H9 (cell line): ENCODE measurements around the gene WDR48. TPM values are rescaled to one million over a fixed set of nuclear protein-coding genes. Genes with fewer than 3 reads are reported as not detected.

ENCODE experiments used
- DNase-seq: peaks from one replicate; pipeline ENCODE4 v3.0.0-alpha.2; 2017
- H2AFZ ChIP-seq: one replicate; pipeline ENCODE4 v1.6.1; 2013; ENCODE audit warnings: mild to moderate bottlenecking, low read length, control low read depth, moderate library complexity
- H2AK5ac ChIP-seq: 2 replicates; pipeline ENCODE4 v1.6.1; 2013; ENCODE audit warnings: low read length, control low read depth, mixed read lengths; ENCODE audit not compliant: insufficient read length
- H2BK120ac ChIP-seq: one replicate; pipeline ENCODE4 v1.6.1; 2013; ENCODE audit warnings: low read depth, mild to moderate bottlenecking, low read length, control low read depth, inconsistent platforms; ENCODE audit not compliant: poor library complexity, severe bottlenecking
- H2BK12ac ChIP-seq: 2 replicates; pipeline ENCODE4 v1.6.1; 2013; ENCODE audit warnings: low read length, control low read depth, mixed read lengths, low read depth; ENCODE audit not compliant: insufficient read length
- H2BK15ac ChIP-seq: 2 replicates; pipeline ENCODE4 v1.6.1; 2013; ENCODE audit warnings: low read depth, low read length, control low read depth
- H2BK20ac ChIP-seq: one replicate; pipeline ENCODE4 v1.6.1; 2013; ENCODE audit warnings: low read depth, mild to moderate bottlenecking, low read length, control low read depth, inconsistent platforms; ENCODE audit not compliant: poor library complexity, severe bottlenecking
- H2BK5ac ChIP-seq: 2 replicates; pipeline ENCODE4 v1.6.1; 2013; ENCODE audit warnings: low read length, control low read depth, mixed read lengths; ENCODE audit not compliant: insufficient read length
- H3K14ac ChIP-seq: 2 replicates; pipeline ENCODE4 v1.6.1; 2013; ENCODE audit warnings: low read length, control low read depth; ENCODE audit not compliant: insufficient read depth
- H3K18ac ChIP-seq: 2 replicates; pipeline ENCODE4 v1.6.1; 2013; ENCODE audit warnings: low read depth, mild to moderate bottlenecking, mixed read lengths, low read length, control low read depth; ENCODE audit not compliant: insufficient read length
- H3K23ac ChIP-seq: 2 replicates; pipeline ENCODE4 v1.6.1; 2013; ENCODE audit warnings: low read length, control low read depth, mixed read lengths, low read depth; ENCODE audit not compliant: insufficient read length
- H3K23me2 ChIP-seq: 2 replicates; pipeline ENCODE4 v1.6.1; 2013; ENCODE audit warnings: low read depth, mild to moderate bottlenecking, mixed read lengths, low read length, control low read depth; ENCODE audit not compliant: insufficient read length, poor library complexity, severe bottlenecking
- H3K27ac ChIP-seq: 2 replicates; pipeline ENCODE4 v1.5.1; 2013; ENCODE audit warnings: low read length, control low read depth, mixed read lengths, low read depth; ENCODE audit not compliant: insufficient read length
- H3K27me3 ChIP-seq: 2 replicates; pipeline ENCODE4 v1.6.1; 2013; ENCODE audit warnings: low read length, control low read depth, inconsistent platforms; ENCODE audit not compliant: insufficient read depth
- H3K4ac ChIP-seq: 2 replicates; pipeline ENCODE4 v1.6.1; 2013; ENCODE audit warnings: low read depth, mild to moderate bottlenecking, control low read depth, inconsistent platforms, low read length, moderate library complexity
- H3K4me1 ChIP-seq: 2 replicates; pipeline ENCODE4 v1.6.1; 2013; ENCODE audit warnings: low read length, control low read depth, inconsistent platforms; ENCODE audit not compliant: insufficient read depth
- H3K4me2 ChIP-seq: 2 replicates; pipeline ENCODE4 v1.6.1; 2013; ENCODE audit warnings: low read length, control low read depth, mixed read lengths; ENCODE audit not compliant: insufficient read length, insufficient read depth
- H3K56ac ChIP-seq: 2 replicates; pipeline ENCODE4 v1.6.1; 2013; ENCODE audit warnings: low read depth, mild to moderate bottlenecking, mixed read lengths, low read length, control low read depth; ENCODE audit not compliant: insufficient read length
- H3K79me1 ChIP-seq: 2 replicates; pipeline ENCODE4 v1.6.1; 2013; ENCODE audit warnings: low read depth, mild to moderate bottlenecking, moderate library complexity, low read length, control low read depth, inconsistent platforms; ENCODE audit not compliant: insufficient read depth, poor library complexity, severe bottlenecking
- H3K79me2 ChIP-seq: 2 replicates; pipeline ENCODE4 v1.6.1; 2013; ENCODE audit warnings: low read length, control low read depth, inconsistent platforms; ENCODE audit not compliant: insufficient read depth
- H3K9ac ChIP-seq: 2 replicates; pipeline ENCODE4 v1.6.1; 2013; ENCODE audit warnings: low read length, control low read depth, mixed read lengths; ENCODE audit not compliant: insufficient read length; ENCODE audit errors: extremely low read depth
- H3K9me3 ChIP-seq: one replicate; pipeline ENCODE4 v1.6.1; 2013; ENCODE audit warnings: low read depth, low read length, inconsistent platforms; ENCODE audit not compliant: control insufficient read depth
- H3T11ph ChIP-seq: one replicate; pipeline ENCODE4 v1.6.1; 2013; ENCODE audit warnings: mild to moderate bottlenecking, low read length, control low read depth, inconsistent platforms
- H4K20me1 ChIP-seq: one replicate; pipeline ENCODE4 v1.6.1; 2013; ENCODE audit not compliant: control insufficient read depth, insufficient read length, insufficient read depth
- H4K5ac ChIP-seq: 2 replicates; pipeline ENCODE4 v1.6.1; 2013; ENCODE audit warnings: low read depth, mild to moderate bottlenecking, mixed read lengths, low read length, control low read depth; ENCODE audit not compliant: insufficient read length
- H4K8ac ChIP-seq: replicated peaks from 2 replicates; pipeline ENCODE4 v1.6.1; 2013; ENCODE audit warnings: low read length, control low read depth, mixed read lengths, low read depth; ENCODE audit not compliant: insufficient read length
- H4K91ac ChIP-seq: 2 replicates; pipeline ENCODE4 v1.6.1; 2013; ENCODE audit warnings: low read depth, mild to moderate bottlenecking, moderate library complexity, mixed read lengths, low read length, control low read depth; ENCODE audit not compliant: insufficient read length
- H3K27ac Mint-ChIP-seq, 3 experiments: 2 replicates in 2 of 3; 3 replicates in 1 of 3; pipeline ENCODE4 v1.8.0; 2020 to 2021; ENCODE audit warnings: mixed read lengths in 3 of 3, mild to moderate bottlenecking in 1 of 3, moderate library complexity in 1 of 3
- H3K27me3 Mint-ChIP-seq: 2 replicates; pipeline ENCODE4 v1.8.0; 2021; ENCODE audit warnings: low read depth, mild to moderate bottlenecking, moderate library complexity, mixed read lengths
- H3K36me3 Mint-ChIP-seq, 3 experiments: 2 replicates in 2 of 3; 3 replicates in 1 of 3; pipeline ENCODE4 v1.8.0; 2020 to 2021; ENCODE audit warnings: low read depth in 3 of 3, mixed read lengths in 3 of 3; ENCODE audit not compliant: insufficient read depth in 1 of 3
- H3K4me1 Mint-ChIP-seq, 2 experiments: 2 replicates each; pipeline ENCODE4 v1.8.0; 2020; ENCODE audit warnings: mixed read lengths in 2 of 2
- H3K4me3 Mint-ChIP-seq, 2 experiments: 2 replicates in 1 of 2; 3 replicates in 1 of 2; pipeline ENCODE4 v1.8.0; 2020 to 2021; ENCODE audit warnings: mild to moderate bottlenecking in 2 of 2, mixed read lengths in 2 of 2, moderate library complexity in 1 of 2
- H3K9me3 Mint-ChIP-seq, 2 experiments: 2 replicates in 1 of 2; 3 replicates in 1 of 2; pipeline ENCODE4 v1.8.0; 2020; ENCODE audit warnings: mild to moderate bottlenecking in 2 of 2, mixed read lengths in 2 of 2, moderate library complexity in 1 of 2
- CTCF ChIP-seq: fragments of 200-600 bp; sonication (generic); conservative IDR thresholded peaks from 3 replicates; pipeline ENCODE4 v1.8.0; 2021; ENCODE audit warnings: antibody characterized with exemption, mild to moderate bottlenecking
- WGBS: extraction: QIAGEN DNeasy Blood & Tissue Kit; methylation state at CpG from one replicate; pipeline ENCODE4 v1.1.7; 2013; ENCODE audit warnings: missing lambda C conversion rate, low lambda C conversion rate, mixed read lengths; ENCODE audit not compliant: insufficient read length; ENCODE audit errors: extremely low coverage; 5-methylcytosine and 5-hydroxymethylcytosine counted together
- total RNA-seq: library from RNA; stranded (reverse); gene quantifications from 2 replicates; pipeline ENCODE4 v1.2.1, GENCODE V29; 2021

The WDR48 gene
- total RNA-seq, 1 experiment from 2014 or later, result 52.7 TPM

- H3K27ac ChIP-seq, result no peak overlapping the region
- no peaks in the 10 kb centered on the region for H3K27me3 Mint-ChIP-seq
Measured at GRCh38 chr3:39139442-39139841, 87.6 kb downstream of the WDR48 start.

More at GRCh38 chr3:39139442-39139841, 87.6 kb downstream of the WDR48 start:
- Histone ChIP-seq H2BK20ac (no peak overlapping the region), H3K4ac (no peak overlapping the region), H4K91ac (no peak overlapping the region), H3K4me2 (no peak overlapping the region), H2AFZ (no peak overlapping the region), H2BK15ac (no peak overlapping the region), H4K20me1 (no peaks in the 10 kb centered on the region), H3K9ac (no peak overlapping the region), H2BK12ac (no peak overlapping the region), H2AK5ac (no peak overlapping the region), H4K8ac (no peak overlapping the region), H2BK5ac (no peak overlapping the region), H3T11ph (no peak overlapping the region), H3K9me3 (no peaks in the 10 kb centered on the region), H3K56ac (no peak overlapping the region), H3K79me2 (no peaks in the 10 kb centered on the region), H3K23ac (no peak overlapping the region), H2BK120ac (no peak overlapping the region), H3K27me3 (no peaks in the 10 kb centered on the region), H3K18ac (no peak overlapping the region), H3K79me1 (no peaks in the 10 kb centered on the region), H4K5ac (no peak overlapping the region), H3K14ac (no peak overlapping the region), H3K23me2 (no peaks in the 10 kb centered on the region), H3K4me1 (no peaks in the 10 kb centered on the region)
- H3K36me3 Mint-ChIP-seq, result peaks cover 7 to 27% (median 20%) of the 10 kb centered on the region in 3 experiments; a peak in 6 of 7 replicates
- peak; percentile 4 for DNase-seq
- H3K9me3 Mint-ChIP-seq, result no peaks in the 10 kb centered on the region
- no peak overlapping the region for H3K4me3 Mint-ChIP-seq
- no peak overlapping the region for H3K27ac Mint-ChIP-seq
- peaks cover 2% of the 10 kb centered on the region in 2 experiments; a peak in 2 of 4 replicates for H3K4me1 Mint-ChIP-seq
- WGBS, result no CpG with 5 or more reads among the region's 2 CpGs
- no peak for TF ChIP-seq CTCF
